A549 (cell line): ENCODE measurements around the gene FBXL4. TPM values are rescaled to one million over a fixed set of nuclear protein-coding genes. Genes with fewer than 3 reads are reported as not detected.

Source experiments
- ATAC-seq, 2 experiments: fragments of 200-7000 bp in 1 of 2; fragments of >200 bp in 1 of 2; cut with Nextera tagmentation in 1 of 2; cut with Tn5 transposase in 1 of 2; 3 replicates each; pipeline versions ENCODE4 v1.8.0 to v1.9.1; 2018 to 2020; ENCODE audit warnings: mild to moderate bottlenecking in 1 of 2, moderate library complexity in 1 of 2
- CTCF ChIA-PET: fragments of 300-600 bp; sonication (Branson Sonifier 250); formaldehyde crosslinking; extraction: SDS; loops from one replicate; lab custom pipeline; 2021; ENCODE audit warnings: antibody characterized with exemption, inconsistent platforms; lab: Yijun Ruan, JAX
- POLR2A ChIA-PET: fragments of 350-600 bp; formaldehyde crosslinking; extraction: SDS; loops from one replicate; lab custom pipeline; 2021; ENCODE audit warnings: antibody characterized with exemption, inconsistent platforms; lab: Yijun Ruan, JAX
- DNase-seq, 2 experiments: peaks; one replicate each; pipeline versions ENCODE4 v3.0.0 to v3.0.0-alpha.2; 2011 to 2016; ENCODE audit warnings: low read depth in 1 of 2, low spot score in 1 of 2
- FAIRE-seq: peaks from 2 replicates; lab custom pipeline; 2011; peaks lifted over from hg19 to GRCh38; lab: Jason Lieb, UNC
- H3K27ac ChIP-seq, 2 experiments: fragments of >200 bp; sonication (Bioruptor Twin); formaldehyde crosslinking; 3 replicates each; pipeline ENCODE4 v1.5.1; 2016 to 2017
- H3K4me1 ChIP-seq: fragments of >200 bp; sonication (Bioruptor Twin); formaldehyde crosslinking; 3 replicates; pipeline ENCODE4 v1.6.1; 2016
- H3K4me2 ChIP-seq: fragments of >200 bp; sonication (Bioruptor Twin); formaldehyde crosslinking; 3 replicates; pipeline ENCODE4 v1.6.1; 2016
- H3K4me3 ChIP-seq: fragments of >200 bp; sonication (Bioruptor Twin); formaldehyde crosslinking; 3 replicates; pipeline ENCODE4 v1.5.1; 2016
- H3K9me3 ChIP-seq: fragments of >200 bp; sonication (Bioruptor Twin); formaldehyde crosslinking; 3 replicates; pipeline ENCODE4 v1.6.1; 2016
- BHLHE40 ChIP-seq: IDR thresholded peaks from 2 replicates; pipeline ENCODE4 v1.6.1; 2012; ENCODE audit warnings: low read depth, low read length, inconsistent platforms
- CBX2 ChIP-seq: fragments of 200-600 bp; sonication (generic); IDR thresholded peaks from 2 replicates; pipeline ENCODE4 v1.6.1; 2016; ENCODE audit warnings: low read depth, mild to moderate bottlenecking, borderline replicate concordance
- CHD4 ChIP-seq: fragments of 200-600 bp; sonication (generic); IDR thresholded peaks from 2 replicates; pipeline ENCODE4 v1.6.1; 2016; ENCODE audit warnings: antibody characterized with exemption, mild to moderate bottlenecking, borderline replicate concordance
- EHF ChIP-seq: fragments of 250-450 bp; sonication (Bioruptor Pico); IDR thresholded peaks from 2 replicates; pipeline ENCODE4 v1.5.0; 2020; ENCODE audit warnings: mild to moderate bottlenecking
- ELK1 ChIP-seq: fragments of 150-350 bp; IDR thresholded peaks from 2 replicates; pipeline ENCODE4 v1.6.1; 2014; ENCODE audit warnings: low read depth, mild to moderate bottlenecking, low read length
- ESRRA ChIP-seq: fragments of 150-350 bp; IDR thresholded peaks from 2 replicates; pipeline ENCODE4 v1.6.1; 2014; ENCODE audit warnings: mild to moderate bottlenecking, low read length, borderline replicate concordance
- FOSL2 ChIP-seq, 2 experiments: fragments of 450-650 bp in 1 of 2; fragments of >200 bp in 1 of 2; sonication (Bioruptor Twin) in 1 of 2; formaldehyde crosslinking; IDR thresholded peaks; 2 replicates each; pipeline versions ENCODE4 v1.5.0 to v1.6.1; 2016 to 2020; ENCODE audit warnings: mild to moderate bottlenecking in 1 of 2, moderate library complexity in 1 of 2
- GATA3 ChIP-seq: IDR thresholded peaks from 2 replicates; pipeline ENCODE4 v1.6.1; 2012; ENCODE audit warnings: borderline replicate concordance
- HES2 ChIP-seq: fragments of >200 bp; sonication (Bioruptor Twin); formaldehyde crosslinking; IDR thresholded peaks from 2 replicates; pipeline ENCODE4 v1.6.1; 2016
- HMGXB4 ChIP-seq: fragments of 250-450 bp; sonication (Bioruptor Pico); IDR thresholded peaks from 2 replicates; pipeline ENCODE4 v1.5.0; 2021; ENCODE audit warnings: mild to moderate bottlenecking, moderate library complexity, borderline replicate concordance
- HOXB13 ChIP-seq: fragments of 250-450 bp; sonication (Bioruptor Pico); IDR thresholded peaks from 2 replicates; pipeline ENCODE4 v1.5.0; 2020; ENCODE audit warnings: low read depth, mild to moderate bottlenecking, moderate library complexity
- KDM1A ChIP-seq: fragments of 200-600 bp; sonication (generic); IDR thresholded peaks from 2 replicates; pipeline ENCODE4 v1.6.1; 2016; ENCODE audit warnings: low read depth, mild to moderate bottlenecking
- KDM5A ChIP-seq: fragments of 200-600 bp; sonication (generic); IDR thresholded peaks from 2 replicates; pipeline ENCODE4 v1.6.1; 2016; ENCODE audit warnings: antibody characterized with exemption, mild to moderate bottlenecking
- NPAS2 ChIP-seq: fragments of 250-450 bp; sonication (Bioruptor Pico); IDR thresholded peaks from 2 replicates; pipeline ENCODE4 v1.8.0; 2022; ENCODE audit warnings: mild to moderate bottlenecking, moderate library complexity, borderline replicate concordance
- PBX3 ChIP-seq: IDR thresholded peaks from 2 replicates; pipeline ENCODE4 v1.6.1; 2012
- PHF8 ChIP-seq: fragments of 200-600 bp; sonication (generic); IDR thresholded peaks from 2 replicates; pipeline ENCODE4 v1.6.1; 2016; ENCODE audit warnings: low read depth, mild to moderate bottlenecking, antibody characterized with exemption, moderate library complexity, borderline replicate concordance
- RARB ChIP-seq: fragments of 250-450 bp; sonication (Bioruptor Pico); IDR thresholded peaks from 2 replicates; pipeline ENCODE4 v1.8.0; 2021; ENCODE audit warnings: mild to moderate bottlenecking, moderate library complexity
- RCOR1 ChIP-seq: fragments of 150-350 bp; IDR thresholded peaks from 2 replicates; pipeline ENCODE4 v1.6.1; 2014; ENCODE audit warnings: antibody characterized with exemption, low read length, low read depth
- RNF2 ChIP-seq: fragments of 200-600 bp; sonication (generic); IDR thresholded peaks from 2 replicates; pipeline ENCODE4 v1.6.1; 2016; ENCODE audit warnings: low read depth, mild to moderate bottlenecking, antibody characterized with exemption, moderate library complexity, borderline replicate concordance
- SMC3 ChIP-seq: fragments of >200 bp; sonication (Bioruptor Twin); formaldehyde crosslinking; IDR thresholded peaks from 3 replicates; pipeline ENCODE4 v1.6.1; 2018; ENCODE audit warnings: inconsistent platforms
- SREBF2 ChIP-seq: fragments of 450-650 bp; IDR thresholded peaks from 2 replicates; pipeline ENCODE4 v1.6.1; 2014; ENCODE audit warnings: mild to moderate bottlenecking, moderate library complexity
- ZC3H11A ChIP-seq: fragments of 450-650 bp; IDR thresholded peaks from 2 replicates; pipeline ENCODE4 v1.6.1; 2014; ENCODE audit warnings: antibody characterized with exemption, mild to moderate bottlenecking
- WGBS: methylation state at CpG from one replicate; pipeline ENCODE4 v1.1.6; 2017; ENCODE audit errors: missing lambda C conversion rate; 5-methylcytosine and 5-hydroxymethylcytosine counted together
- polyA plus RNA-seq, 4 experiments: library from polyadenylated mRNA; depleted of rRNA in 3 of 4; stranded (reverse); fragments of >200 nt; fragmentation: RNase III in 1 of 4; extraction: RNeasy Plus Mini Kit Qiagen cat#74134 plus additional on column Dnase treatment in 1 of 4; gene quantifications; 2 replicates in 3 of 4; 3 replicates in 1 of 4; pipeline ENCODE4 v1.2.3, GENCODE V29; 2011 to 2017

FBXL4 gene
- polyA plus RNA-seq, 2 of the 4 experiments (the other 2 are of a cell fraction), result 6.5 to 21.6 TPM

- FAIRE-seq, result no peak
- Histone ChIP-seq H3K4me1 (no peaks in the 10 kb centered on the region), H3K4me3 (no peak overlapping the region), H3K27ac (no peak overlapping the region), H3K9me3 (no peaks in the 10 kb centered on the region), H3K4me2 (no peak overlapping the region)
- no peak for DNase-seq
- TF ChIP-seq SMC3 (no peak), ESRRA (no peak), HMGXB4 (CRISPR knock-in tag) (no peak)
- POLR2A ChIA-PET, result no interaction called here
- CTCF ChIA-PET, result no interaction called here
- WGBS, result 88% methylated on average over 1 of the region's 1 CpG
- no peak for ATAC-seq
Measured at GRCh38 chr6:98894810-98895209, 52.9 kb downstream of the FBXL4 start.

- DNase-seq, result no peak
- TF ChIP-seq RNF2 (no peak), NPAS2 (no peak), SREBF2 (no peak), ESRRA (no peak), ZC3H11A (no peak), RARB (CRISPR knock-in tag) (no peak), PHF8 (no peak), GATA3 (no peak), FOSL2 (IDR thresholded peaks at IDR 0.05) (no peak), FOSL2 (CRISPR knock-in tag; IDR thresholded peaks at IDR 0.05) (no peak), EHF (no peak), ELK1 (no peak), KDM1A (no peak), RCOR1 (no peak), CHD4 (no peak)
- no peak for FAIRE-seq
- 90% methylated on average over 3 of the region's 3 CpGs for WGBS
- Histone ChIP-seq H3K4me3 (no peak overlapping the region), H3K9me3 (no peaks in the 10 kb centered on the region), H3K4me1 (no peaks in the 10 kb centered on the region), H3K4me2 (no peak overlapping the region), H3K27ac (no peak overlapping the region)
- POLR2A ChIA-PET, result no interaction called here
- ATAC-seq, result no peak
- CTCF ChIA-PET, result no interaction called here
Measured at GRCh38 chr6:98887650-98888049, 60.1 kb downstream of the FBXL4 start.

GRCh38 chr6:98885330-98885729, 62.4 kb downstream of the FBXL4 start:
- TF ChIP-seq KDM5A (no peak), HOXB13 (CRISPR knock-in tag) (no peak), HES2 (no peak), PBX3 (no peak), CBX2 (no peak), FOSL2 (IDR thresholded peaks at IDR 0.05) (no peak), FOSL2 (CRISPR knock-in tag; IDR thresholded peaks at IDR 0.05) (no peak), BHLHE40 (no peak), ELK1 (no peak), RARB (CRISPR knock-in tag) (no peak)
- TF ChIP-seq, all 56 proteins: peak for 0
- H3K4me1 ChIP-seq, result no peaks in the 10 kb centered on the region
- H3K9me3 ChIP-seq, result no peaks in the 10 kb centered on the region
- WGBS, result 91% methylated on average over 3 of the region's 3 CpGs
- no peak overlapping the region for H3K27ac ChIP-seq
- no peak overlapping the region for H3K4me3 ChIP-seq
- no peak for FAIRE-seq
- ChIA-PET POLR2A (no interaction called here), CTCF (no interaction called here)
- H3K4me2 ChIP-seq, result no peak overlapping the region
- ATAC-seq, result no peak
- DNase-seq, result no peak
